ENCODE data around the gene TLE4. TPM values are rescaled to one million over a fixed set of nuclear protein-coding genes. Genes with fewer than 3 reads are reported as not detected.
"Not testable (repeated sequence)": the region's sequence is repeated elsewhere in the genome, so short reads cannot be mapped to it uniquely, and the experiment has no call there.

The TLE4 gene
- total RNA-seq, 2 donors from 2014 or later, result 24.2 to 34.9 TPM

- no peak for DNase-seq (ENCODE audit: low spot score)
- intact Hi-C loops (cut with DNase I), result no loop called here
These were observed 19.7 kb downstream of the TLE4 start for GRCh38 chr9:79591458-79591857.

- DNase-seq (ENCODE audit: low spot score), result no peak
- intact Hi-C loops (cut with DNase I), result no loop called here
These were observed 21.1 kb downstream of the TLE4 start for GRCh38 chr9:79592726-79593493.

- no peak for DNase-seq (ENCODE audit: low spot score)
- intact Hi-C loops (cut with DNase I), result no loop called here
These were observed 27.0 kb downstream of the TLE4 start for GRCh38 chr9:79598562-79599345.

GRCh38 chr9:79600466-79600865, 28.7 kb downstream of the TLE4 start:
- intact Hi-C loops (cut with DNase I), result loop anchor here in 1 of 2 donors (5.0 kb wide), 1 partner anchor 1153 kb away; no protein-coding TSS in a partner anchor
- no peak for DNase-seq (ENCODE audit: low spot score)

- DNase-seq (ENCODE audit: low spot score), result no peak
- intact Hi-C loops (cut with DNase I), result loop anchor here in 1 of 2 donors (5.0 kb wide), 1 partner anchor 1156 kb away; no protein-coding TSS in a partner anchor
These were observed 31.6 kb downstream of the TLE4 start for GRCh38 chr9:79603222-79603920.

GRCh38 chr9:79604149-79604548, 32.4 kb downstream of the TLE4 start:
- DNase-seq (ENCODE audit: low spot score), result no peak
- intact Hi-C loops (cut with DNase I), result loop anchor here in 1 of 2 donors (5.0 kb wide), 1 partner anchor 1157 kb away; no protein-coding TSS in a partner anchor

GRCh38 chr9:79604921-79605562, 33.3 kb downstream of the TLE4 start:
- no peak for DNase-seq (ENCODE audit: low spot score)
- intact Hi-C loops (cut with DNase I), result loop anchor here in 1 of 2 donors (5.0 kb wide), 1 partner anchor 1158 kb away; no protein-coding TSS in a partner anchor

- DNase-seq (ENCODE audit: low spot score); intact Hi-C loops (cut with DNase I): not testable (repeated sequence)
These were observed 34.8 kb downstream of the TLE4 start for GRCh38 chr9:79606529-79606928.

- intact Hi-C loops (cut with DNase I), result no loop called here
- no peak for DNase-seq (ENCODE audit: low spot score)
These were observed 37.8 kb downstream of the TLE4 start for GRCh38 chr9:79609468-79610018.

GRCh38 chr9:79610019-79610631, 38.4 kb downstream of the TLE4 start:
- no peak for DNase-seq (ENCODE audit: low spot score)
- intact Hi-C loops (cut with DNase I), result no loop called here

GRCh38 chr9:79610791-79611614, 39.2 kb downstream of the TLE4 start:
- intact Hi-C loops (cut with DNase I), result no loop called here
- DNase-seq (ENCODE audit: low spot score), result no peak

- intact Hi-C loops (cut with DNase I), result no loop called here
These were observed 41.4 kb downstream of the TLE4 start for GRCh38 chr9:79613145-79613544.

GRCh38 chr9:79615038-79615437, 43.3 kb downstream of the TLE4 start:
- DNase-seq (ENCODE audit: low spot score), result no peak
- intact Hi-C loops (cut with DNase I), result no loop called here

More at GRCh38 chr9:79613145-79613544, 41.4 kb downstream of the TLE4 start:
- DNase-seq (ENCODE audit: low spot score), result no peak

GRCh38 chr9:79616013-79616412, 44.2 kb downstream of the TLE4 start:
- intact Hi-C loops (cut with DNase I), result no loop called here
- no peak for DNase-seq (ENCODE audit: low spot score)

GRCh38 chr9:79616971-79617370, 45.2 kb downstream of the TLE4 start:
- no peak for DNase-seq (ENCODE audit: low spot score)
- intact Hi-C loops (cut with DNase I), result no loop called here

- no peak for DNase-seq (ENCODE audit: low spot score)
- intact Hi-C loops (cut with DNase I), result no loop called here
These were observed 45.6 kb downstream of the TLE4 start for GRCh38 chr9:79617395-79617794.

GRCh38 chr9:79619930-79620329, 48.2 kb downstream of the TLE4 start:
- intact Hi-C loops (cut with DNase I), result no loop called here
- no peak for DNase-seq (ENCODE audit: low spot score)

Data from posterior vena cava (tissue), 2 donors.